IPS-NIHi11 (cell line): ENCODE results near the gene TIGD3.

Source experiments
- DNase-seq: peaks from one replicate; pipeline ENCODE4 v3.0.0; 2012; ENCODE audit warnings: mixed read lengths, low spot score

TIGD3 gene

GRCh38 chr11:65390099-65390941 is 35.8 kb downstream of the TIGD3 start:
- no peak for DNase-seq

- peak; percentile 58 for DNase-seq
Measured at GRCh38 chr11:65390996-65391395, 36.4 kb downstream of the TIGD3 start.

GRCh38 chr11:65392186-65392829 is 37.8 kb downstream of the TIGD3 start:
- DNase-seq: no peak

GRCh38 chr11:65392899-65393298 is 38.3 kb downstream of the TIGD3 start:
- no peak for DNase-seq

- no peak for DNase-seq
Measured at GRCh38 chr11:65393513-65394079, 39.0 kb downstream of the TIGD3 start.

- no peak for DNase-seq
Measured at GRCh38 chr11:65394125-65394536, 39.6 kb downstream of the TIGD3 start.

GRCh38 chr11:65395961-65396530 is 41.5 kb downstream of the TIGD3 start:
- DNase-seq: no peak

- no peak for DNase-seq
Measured at GRCh38 chr11:65396769-65397745, 42.5 kb downstream of the TIGD3 start.

GRCh38 chr11:65398362-65398910 is 43.9 kb downstream of the TIGD3 start:
- no peak for DNase-seq

GRCh38 chr11:65399249-65399648 is 44.7 kb downstream of the TIGD3 start:
- DNase-seq: no peak

GRCh38 chr11:65399845-65400244 is 45.3 kb downstream of the TIGD3 start:
- DNase-seq: no peak

GRCh38 chr11:65400307-65401072 is 45.9 kb downstream of the TIGD3 start:
- no peak for DNase-seq

- peak; percentile 42 for DNase-seq
Measured at GRCh38 chr11:65401073-65401802, 46.7 kb downstream of the TIGD3 start.

- DNase-seq: no peak
Measured at GRCh38 chr11:65401803-65402248, 47.3 kb downstream of the TIGD3 start.

GRCh38 chr11:65402790-65403189 is 48.2 kb downstream of the TIGD3 start:
- no peak for DNase-seq

GRCh38 chr11:65403607-65404121 is 49.1 kb downstream of the TIGD3 start:
- no peak for DNase-seq

- no peak for DNase-seq
Measured at GRCh38 chr11:65404210-65404609, 49.7 kb downstream of the TIGD3 start.

GRCh38 chr11:65404638-65405339 is 50.2 kb downstream of the TIGD3 start:
- DNase-seq: no peak
